Brain microvascular endothelial cell (primary cell): Measurements from ENCODE around the gene CSTF2T.
A peak's percentile ranks its signal among the peaks of the same experiment; 100 is the strongest.

ENCODE experiments used
- DNase-seq: peaks from one replicate; pipeline ENCODE4 v3.0.0-alpha.2; 2020
- H3K27ac ChIP-seq: fragments of 250-450 bp; sonication (Bioruptor Pico); 2 replicates; pipeline ENCODE4 v1.5.1; 2020; ENCODE audit warnings: mild to moderate bottlenecking, moderate library complexity
- H3K27me3 ChIP-seq: fragments of 250-450 bp; sonication (Bioruptor Pico); replicated peaks from 2 replicates; pipeline ENCODE4 v1.5.1; 2020; ENCODE audit warnings: mild to moderate bottlenecking
- H3K36me3 ChIP-seq: fragments of 250-450 bp; sonication (Bioruptor Pico); replicated peaks from 2 replicates; pipeline ENCODE4 v1.5.1; 2020; ENCODE audit warnings: mild to moderate bottlenecking
- H3K4me3 ChIP-seq: 2 replicates; pipeline ENCODE4 v1.5.1; 2011; ENCODE audit warnings: low read depth, mild to moderate bottlenecking, control low read depth, low read length, moderate library complexity
- CTCF ChIP-seq: IDR thresholded peaks from 2 replicates; pipeline ENCODE4 v1.5.1; 2011; ENCODE audit warnings: low read depth, mild to moderate bottlenecking, moderate library complexity, low read length, control low read depth, inconsistent platforms; ENCODE audit errors: missing control alignments
- in situ Hi-C: cut with HindIII; loops from 2 replicates; pipeline ENCODE4 v1.10.0; 2017; ENCODE audit warnings: low sequenced_read_pairs, low pct_ligation_motif_present

Gene CSTF2T

GRCh38 chr10:51683031-51683691 is 16.2 kb downstream of the CSTF2T start:
- H3K27me3 ChIP-seq: no peaks in the 10 kb centered on the region
- no peak for TF ChIP-seq CTCF
- H3K36me3 ChIP-seq: no peaks in the 10 kb centered on the region
- H3K27ac ChIP-seq: no peak overlapping the region
- peak; percentile 36 for DNase-seq
- no peak overlapping the region for H3K4me3 ChIP-seq
- in situ Hi-C loops: no loop called here

- in situ Hi-C loops: no loop called here
- H3K4me3 ChIP-seq: no peak overlapping the region
- H3K27me3 ChIP-seq: no peaks in the 10 kb centered on the region
- H3K36me3 ChIP-seq: no peaks in the 10 kb centered on the region
- H3K27ac ChIP-seq: no peak overlapping the region
- DNase-seq: no peak
- TF ChIP-seq CTCF: no peak
Observed at GRCh38 chr10:51679841-51680240, 19.6 kb downstream of the CSTF2T start.

GRCh38 chr10:51675088-51675487 is 24.3 kb downstream of the CSTF2T start:
- TF ChIP-seq CTCF: no peak
- no peak for DNase-seq
- Histone ChIP-seq H3K27ac (no peak overlapping the region), H3K36me3 (no peaks in the 10 kb centered on the region), H3K27me3 (no peaks in the 10 kb centered on the region), H3K4me3 (no peak overlapping the region)
- in situ Hi-C loops: no loop called here

GRCh38 chr10:51672039-51672535 is 27.3 kb downstream of the CSTF2T start:
- no peak for DNase-seq

GRCh38 chr10:51669041-51669440 is 30.4 kb downstream of the CSTF2T start:
- TF ChIP-seq CTCF: no peak
- H3K36me3 ChIP-seq: no peaks in the 10 kb centered on the region
- DNase-seq: no peak
- in situ Hi-C loops: no loop called here
- no peaks in the 10 kb centered on the region for H3K27me3 ChIP-seq
- H3K4me3 ChIP-seq: no peak overlapping the region
- no peak overlapping the region for H3K27ac ChIP-seq

More at GRCh38 chr10:51672039-51672535, 27.3 kb downstream of the CSTF2T start:
- Histone ChIP-seq H3K27me3 (no peaks in the 10 kb centered on the region), H3K27ac (no peak overlapping the region), H3K36me3 (no peaks in the 10 kb centered on the region), H3K4me3 (no peak overlapping the region)
- TF ChIP-seq CTCF: no peak
- in situ Hi-C loops: no loop called here

GRCh38 chr10:51668336-51668689 is 31.1 kb downstream of the CSTF2T start:
- Histone ChIP-seq H3K36me3 (no peaks in the 10 kb centered on the region), H3K4me3 (no peak overlapping the region), H3K27ac (no peak overlapping the region), H3K27me3 (no peaks in the 10 kb centered on the region)
- in situ Hi-C loops: no loop called here
- no peak for TF ChIP-seq CTCF
- DNase-seq: no peak
